DMS53 (cell line): ENCODE measurements around the gene CELA3B.
"Not testable (repeated sequence)": the region's sequence is repeated elsewhere in the genome, so short reads cannot be mapped to it uniquely, and the experiment has no call there.

Experiments used
- DNase-seq: peaks from one replicate; lab custom pipeline; 2025; lab: John Stamatoyannopoulos, UW

The CELA3B gene

DNA sequence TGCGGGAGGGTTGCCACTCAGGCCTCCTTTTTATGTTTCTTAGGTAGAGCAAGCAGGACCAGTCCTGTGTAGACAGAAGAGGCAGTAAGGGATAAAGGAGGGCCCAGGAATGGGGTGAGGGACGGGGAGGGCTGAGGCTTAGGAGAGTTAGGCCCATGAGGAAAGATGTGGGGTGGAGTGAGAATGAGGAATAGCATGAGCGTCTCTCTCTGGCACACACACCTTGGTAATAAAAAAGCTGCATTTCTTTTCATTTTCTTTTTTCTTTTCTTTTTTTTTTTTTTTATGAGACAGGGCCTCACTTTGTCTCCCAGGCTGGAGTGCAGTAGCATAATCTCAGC is 32.1 kb upstream of the CELA3B start:
- no peak for DNase-seq

DNA sequence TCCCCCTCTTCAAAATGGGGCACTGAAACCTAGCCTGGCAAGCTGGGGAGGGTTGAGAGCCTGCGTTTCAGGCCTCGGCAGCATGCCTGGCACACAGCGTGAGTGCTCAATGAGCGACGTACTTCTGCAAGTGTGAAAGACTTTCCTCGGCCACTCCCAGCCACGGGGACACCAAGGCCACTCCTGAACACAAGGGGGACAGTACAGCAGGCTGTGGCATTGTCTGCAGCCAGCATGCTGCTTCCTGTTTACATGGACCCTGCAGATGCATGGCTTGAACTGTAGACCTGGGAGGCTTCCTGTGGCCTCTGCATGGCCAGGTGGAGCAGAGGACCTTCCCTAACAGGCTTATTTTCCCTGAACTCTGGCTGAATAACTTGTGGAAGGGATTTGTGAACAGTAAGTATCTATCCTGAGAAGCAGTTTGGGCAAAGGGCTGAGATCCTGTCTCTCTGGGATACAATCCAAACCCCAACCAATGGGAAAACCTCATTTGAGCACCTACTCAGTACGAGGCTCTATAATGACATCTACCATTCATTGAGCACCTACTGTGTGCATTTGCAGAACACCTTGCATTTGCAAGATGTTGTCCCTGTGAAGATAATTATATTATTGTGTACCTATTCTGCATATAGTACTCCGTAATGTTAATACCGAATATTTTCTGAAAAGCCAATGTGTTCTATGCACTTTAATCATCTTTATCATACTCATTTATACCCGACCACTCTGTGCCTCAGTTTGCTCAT is 29.8 kb upstream of the CELA3B start:
- DNase-seq: peak; percentile 31

GRCh38 chr1:21950734-21951133 is 26.1 kb upstream of the CELA3B start:
- no peak for DNase-seq

- DNase-seq: no peak
These were observed 25.5 kb upstream of the CELA3B start for GRCh38 chr1:21951226-21951870.

DNA sequence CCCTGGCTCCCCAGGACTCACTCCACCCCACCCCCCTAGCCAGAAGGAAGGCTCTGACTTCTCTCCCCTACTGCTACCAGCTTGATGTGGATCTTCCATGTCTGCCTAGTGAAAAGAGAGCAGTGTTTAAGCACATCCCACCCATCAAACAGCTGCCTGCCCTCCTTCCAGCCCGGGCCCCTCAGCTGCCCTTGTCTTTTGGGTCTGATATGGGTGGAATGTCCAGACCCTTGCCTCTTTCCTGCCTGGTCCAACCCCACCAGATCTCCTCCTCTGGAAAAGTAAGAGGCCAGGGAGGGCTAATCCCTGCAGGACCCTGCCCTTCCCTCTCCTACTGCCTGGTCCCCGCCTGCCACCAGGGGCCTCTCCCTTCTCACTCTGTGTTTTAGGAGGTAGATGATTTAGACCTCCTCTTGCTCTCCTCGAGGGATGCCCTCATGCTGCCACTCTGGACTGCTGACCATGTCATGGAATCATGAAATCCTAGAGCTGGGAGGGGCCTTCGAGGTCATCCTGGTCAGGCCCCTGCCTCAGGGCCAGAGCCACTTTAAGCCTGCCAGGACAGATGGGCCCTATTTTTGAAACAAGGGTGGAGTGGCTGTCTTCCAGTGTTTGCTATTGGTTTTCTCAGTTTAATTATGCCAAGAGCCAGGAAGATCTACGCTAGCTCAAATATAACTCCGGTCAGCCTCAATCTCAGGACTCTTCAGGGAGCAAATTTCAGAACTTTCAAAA is 23.9 kb upstream of the CELA3B start:
- DNase-seq: no peak

- no peak for DNase-seq
These were observed 21.8 kb upstream of the CELA3B start for GRCh38 chr1:21955058-21955457.

GRCh38 chr1:21955501-21956281 is 21.1 kb upstream of the CELA3B start:
- DNase-seq: peak; percentile 15

GRCh38 chr1:21956720-21957552 is 19.9 kb upstream of the CELA3B start:
- peak; percentile 95 for DNase-seq

DNA sequence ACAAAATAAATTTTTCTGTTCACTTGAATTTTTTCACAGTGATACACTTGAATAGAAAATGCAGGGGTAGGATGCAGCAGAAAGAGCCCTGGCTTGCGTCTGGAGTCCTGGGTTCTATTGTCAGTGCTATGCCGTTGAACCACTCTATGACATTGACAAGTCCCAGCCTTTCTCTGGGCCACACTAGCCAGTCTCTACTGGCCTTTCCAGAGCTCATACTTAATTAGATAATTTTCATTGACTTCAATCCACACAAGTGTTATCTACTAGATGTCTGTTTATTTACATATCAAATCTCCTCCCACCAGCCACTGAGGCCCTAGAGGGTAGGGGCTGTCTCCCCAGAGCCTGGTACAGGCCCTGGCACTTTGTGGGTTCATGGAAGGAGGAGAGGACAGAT is 15.5 kb upstream of the CELA3B start:
- DNase-seq: no peak

- DNase-seq: no peak
These were observed 15.0 kb upstream of the CELA3B start for GRCh38 chr1:21961799-21962198.

DNA sequence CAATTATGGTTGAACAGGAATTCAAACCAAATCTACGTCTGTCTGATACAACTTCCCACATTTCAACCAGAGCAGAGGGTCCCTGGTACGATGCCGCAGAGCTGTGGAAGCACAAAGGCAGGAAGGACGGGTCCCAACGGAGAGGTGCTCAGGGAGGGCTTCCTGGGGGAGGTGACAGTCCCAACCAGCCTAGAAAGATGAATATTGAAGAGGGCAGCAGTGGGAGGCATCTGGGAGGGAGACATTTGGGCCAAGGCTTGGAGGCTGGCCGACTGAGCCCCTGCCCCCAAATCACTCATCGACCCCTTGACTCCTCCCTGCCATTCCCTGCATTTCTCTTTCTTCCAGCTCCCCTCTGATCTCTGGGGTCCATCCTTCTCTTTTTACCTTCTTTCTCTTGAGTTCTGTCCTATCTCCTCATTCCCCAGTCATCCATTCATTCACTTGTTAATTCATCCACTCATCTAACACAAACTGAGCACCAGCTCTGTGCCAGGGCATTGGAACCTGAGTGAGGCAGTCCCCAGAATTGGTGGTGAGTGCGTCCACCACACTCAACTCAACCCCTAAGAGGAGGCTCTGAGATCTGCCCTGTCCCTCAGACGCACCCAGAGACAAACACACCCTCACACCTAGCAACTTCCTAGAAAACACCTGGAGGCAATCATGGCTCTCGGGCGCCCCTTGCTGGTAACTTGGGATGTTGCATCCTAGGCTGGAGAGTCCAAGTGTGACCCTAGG is 13.2 kb upstream of the CELA3B start:
- DNase-seq: peak; percentile 82

- DNase-seq: no peak
These were observed 10.4 kb upstream of the CELA3B start for GRCh38 chr1:21966247-21967000.

GRCh38 chr1:21967216-21967615 is 9.6 kb upstream of the CELA3B start:
- DNase-seq: not testable (repeated sequence)

DNA sequence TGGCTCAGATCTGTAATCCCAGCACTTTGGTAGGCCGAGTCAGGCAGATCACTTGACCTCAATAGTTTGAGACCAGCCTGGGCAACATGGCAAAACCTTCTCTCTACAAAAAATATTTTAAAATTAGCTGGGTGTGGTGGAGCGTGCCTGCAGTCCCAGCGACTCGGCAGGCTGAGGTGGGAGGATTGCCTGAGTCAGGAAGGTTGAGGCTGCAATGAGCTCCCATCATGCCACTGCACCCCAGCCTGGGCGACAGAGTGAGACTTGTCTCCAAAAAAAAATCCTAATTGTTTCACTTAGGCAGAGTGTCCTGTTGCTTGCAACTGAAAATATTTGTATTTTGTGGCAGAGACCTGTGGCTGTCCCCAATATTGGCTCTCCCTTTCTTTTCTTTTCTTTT is 7.8 kb upstream of the CELA3B start:
- not testable (repeated sequence) for DNase-seq

DNA sequence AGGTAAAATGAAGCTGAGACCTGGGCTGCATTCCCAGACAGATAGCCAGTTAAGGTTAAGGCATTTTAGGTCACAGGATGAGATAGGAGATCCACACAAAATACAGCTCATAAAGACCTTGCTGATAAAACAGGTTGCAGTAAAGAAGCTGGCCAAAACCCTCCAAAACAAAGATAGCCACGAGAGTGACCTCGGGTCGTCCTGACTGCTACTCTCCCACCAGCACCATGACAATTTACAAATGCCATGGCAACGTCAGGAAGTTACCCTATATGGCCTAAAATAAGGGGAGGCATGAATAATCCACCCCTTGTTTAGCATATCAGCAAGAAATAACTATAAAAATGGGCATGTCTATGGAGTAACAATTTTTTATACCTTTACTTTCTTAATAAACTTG is 6.3 kb upstream of the CELA3B start:
- not testable (repeated sequence) for DNase-seq

DNA sequence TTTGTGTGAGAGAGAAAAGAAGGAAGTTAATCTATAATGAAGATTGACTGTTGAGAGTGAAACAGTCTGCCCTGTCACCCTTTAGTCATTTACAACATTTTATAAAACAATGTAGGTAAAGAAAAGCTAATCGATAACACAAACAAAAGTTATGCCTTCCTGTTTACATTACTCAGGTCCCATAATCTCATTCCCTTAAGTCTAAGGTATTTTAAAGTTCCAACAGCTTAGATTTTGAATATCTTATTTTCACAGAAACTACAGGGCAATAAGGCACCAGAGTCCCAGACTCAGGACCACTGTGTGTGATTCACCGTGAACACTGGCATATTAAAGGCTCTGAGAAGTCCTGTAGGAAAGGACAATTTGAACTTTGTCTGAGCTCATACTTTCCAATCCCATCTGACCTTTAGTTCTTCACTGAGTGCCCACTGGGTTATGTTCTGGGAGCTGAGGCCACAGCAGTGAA is 3.8 kb upstream of the CELA3B start:
- DNase-seq: not testable (repeated sequence)

GRCh38 chr1:21973948-21974347 is 2.9 kb upstream of the CELA3B start:
- DNase-seq: not testable (repeated sequence)

- DNase-seq: peak; percentile 89
These were observed 2.1 kb upstream of the CELA3B start for GRCh38 chr1:21974699-21975098.

DNA sequence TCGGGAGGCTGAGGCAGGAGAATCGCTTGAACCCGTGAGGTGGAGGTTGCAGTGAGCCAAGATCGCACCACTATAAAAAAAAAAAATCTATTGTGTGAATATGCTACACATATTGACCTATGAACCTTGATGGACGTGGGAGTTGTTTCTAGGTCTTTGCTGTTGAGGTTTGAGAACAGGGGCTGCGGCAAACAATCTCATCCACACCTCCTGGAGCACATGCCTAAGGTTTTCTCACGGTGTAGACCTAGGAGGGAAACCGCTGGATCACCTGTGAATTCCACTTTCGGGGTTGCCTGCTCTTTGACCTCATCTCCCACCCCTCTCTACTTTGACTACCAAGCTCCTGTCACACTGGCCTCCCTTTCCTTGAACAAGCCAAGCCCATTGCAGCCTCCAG is 1.5 kb upstream of the CELA3B start:
- DNase-seq: not testable (repeated sequence)

GRCh38 chr1:21978209-21978608 is 1.4 kb downstream of the CELA3B start:
- DNase-seq: not testable (repeated sequence)
